ENCODE results near the gene CBFB.

GRCh38 chr16:67063008-67063407 lies 34.1 kb downstream of the CBFB start:
- TF ChIP-seq CTCF (IDR thresholded peaks at IDR 0.05) (no peak), POLR2AphosphoS5 (IDR thresholded peaks at IDR 0.05) (no peak), POLR2A (IDR thresholded peaks at IDR 0.05) (no peak)
